Endometrium (tissue), 2 donors: Measurements from ENCODE around the gene CHRM5.

Source experiments
- FAIRE-seq: peaks from 2 replicates; lab custom pipeline; 2012; peaks lifted over from hg19 to GRCh38; lab: Jason Lieb, UNC
- donor health status: control.
- donor health status: control.

The CHRM5 gene

GRCh38 chr15:34102175-34102925 lies 134.1 kb downstream of the CHRM5 start:
- FAIRE-seq = no peak

DNA sequence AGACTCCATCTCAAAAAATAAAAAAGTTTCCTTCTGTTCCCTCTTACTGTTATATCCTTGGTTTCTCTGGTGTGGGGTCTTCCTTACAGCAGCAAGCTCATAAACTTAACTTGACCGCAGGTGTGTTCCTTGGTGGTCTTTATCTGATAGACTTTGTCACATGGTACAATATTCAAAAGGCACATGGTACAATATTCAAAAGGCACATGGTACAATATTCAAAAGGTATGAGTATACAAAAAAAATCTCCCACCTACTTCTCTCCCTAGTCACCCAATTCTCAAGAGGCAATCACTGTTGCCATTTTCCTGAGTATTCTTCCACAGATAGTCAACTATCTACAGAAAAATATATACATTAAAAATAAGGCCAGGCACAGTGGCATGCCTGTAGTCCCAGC lies 138.1 kb downstream of the CHRM5 start:
- FAIRE-seq = no peak

DNA sequence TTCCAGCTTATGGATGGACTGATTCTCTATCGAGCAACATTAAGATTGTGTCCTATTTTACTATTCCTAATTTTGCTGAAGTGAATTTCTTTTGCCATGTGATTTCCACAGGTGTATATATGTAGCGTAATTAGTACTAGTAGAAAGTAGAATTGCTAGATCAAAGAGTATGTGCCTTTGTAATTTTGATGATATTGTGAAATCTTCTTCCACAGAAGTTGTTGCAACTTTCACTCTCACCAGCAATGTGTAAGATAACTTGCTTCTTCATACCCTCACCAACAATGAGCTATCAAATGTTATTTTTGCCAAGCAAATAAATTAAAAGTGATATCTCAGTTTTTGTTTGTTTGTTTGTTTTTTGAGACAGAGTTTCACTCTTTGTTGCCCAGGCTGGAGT lies 139.0 kb downstream of the CHRM5 start:
- FAIRE-seq = no peak

DNA sequence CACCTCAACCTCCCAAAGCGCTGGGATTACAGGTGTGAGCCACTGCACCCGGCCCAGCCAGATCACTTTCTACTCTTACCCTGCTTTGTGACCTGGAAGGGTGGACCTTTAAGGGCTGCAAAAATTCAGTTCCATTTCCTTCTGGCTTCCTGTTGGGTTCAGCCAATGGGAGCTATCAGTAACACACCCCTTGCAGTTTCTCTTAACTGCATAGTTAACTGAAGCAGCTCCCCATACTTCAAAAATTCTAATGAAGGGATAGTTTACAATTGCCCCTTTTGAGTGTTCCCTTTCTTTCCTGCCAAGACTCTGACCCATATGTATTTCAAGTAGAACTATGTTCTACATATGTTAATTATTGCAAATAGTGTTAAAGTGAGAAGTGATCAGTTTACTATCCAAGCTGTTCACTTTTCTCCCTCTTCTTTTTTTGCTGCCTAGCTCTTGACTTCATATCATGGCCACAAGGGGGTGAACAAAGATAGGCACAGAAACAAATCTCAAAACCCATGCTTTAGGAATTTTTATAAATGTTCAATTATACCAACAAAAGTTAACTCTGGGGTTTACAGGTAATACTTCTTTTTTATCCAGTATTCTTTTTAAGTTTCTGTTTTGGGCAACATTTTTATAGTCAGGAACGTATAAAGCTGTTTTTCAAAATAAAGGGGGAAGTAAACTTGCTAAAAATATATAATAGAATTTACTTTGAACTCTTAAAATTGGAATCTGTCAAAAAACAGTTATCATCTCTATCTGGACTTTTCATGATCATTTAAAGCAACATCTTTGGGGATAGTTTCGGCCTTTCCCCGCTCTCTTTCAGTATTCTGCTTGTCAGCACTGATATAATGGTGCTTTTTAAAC lies 141.7 kb downstream of the CHRM5 start:
- FAIRE-seq = no peak

GRCh38 chr15:34111488-34111887 lies 143.2 kb downstream of the CHRM5 start:
- FAIRE-seq = no peak

DNA sequence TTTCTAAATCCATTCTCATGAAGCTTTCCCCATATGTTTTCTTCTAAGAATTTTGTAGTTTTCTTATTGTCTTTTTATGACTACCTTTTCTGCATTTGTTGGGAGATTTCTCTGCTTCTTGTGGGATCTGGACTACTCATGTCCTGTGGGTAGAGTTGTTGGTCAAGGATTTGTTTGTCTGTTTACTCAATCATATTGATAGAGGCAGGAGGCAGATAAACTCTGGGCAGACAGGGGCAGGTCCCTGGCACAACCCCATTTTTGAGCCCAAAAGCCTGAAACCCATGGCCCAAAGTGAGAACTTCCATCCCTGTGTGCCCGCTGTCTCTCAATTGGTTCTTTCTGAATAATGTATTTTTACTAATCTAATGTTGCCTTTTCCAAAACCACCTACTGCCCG lies 145.9 kb downstream of the CHRM5 start:
- FAIRE-seq = no peak

DNA sequence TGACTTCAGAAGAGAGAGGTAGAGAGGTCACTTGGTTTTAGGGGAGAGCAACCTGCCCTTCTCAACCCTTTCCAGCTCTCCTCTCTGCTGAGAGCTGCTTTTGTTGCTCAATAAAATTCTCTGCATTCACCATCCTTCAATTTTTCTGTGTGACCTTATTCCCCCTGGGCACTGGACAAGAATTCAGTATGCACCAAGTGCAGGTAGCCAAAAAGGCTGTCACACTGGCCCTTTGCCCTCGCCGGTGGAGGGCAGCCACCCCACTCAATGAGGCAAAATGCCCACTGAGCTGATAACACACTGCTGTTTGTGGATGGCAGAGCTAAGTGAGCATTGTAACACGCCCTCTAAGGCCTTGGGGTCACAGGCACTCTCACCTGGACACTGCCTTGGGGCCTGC lies 146.4 kb downstream of the CHRM5 start:
- FAIRE-seq = no peak

- FAIRE-seq = no peak
Measured at GRCh38 chr15:34116620-34117019, 148.3 kb downstream of the CHRM5 start.
